Astrocyte (in vitro differentiated cells and primary cell): ENCODE measurements around the gene ARHGAP26. TPM values are rescaled to one million over a fixed set of nuclear protein-coding genes. Genes with fewer than 3 reads are reported as not detected.

Experiments
- DNase-seq: peaks from one replicate; pipeline ENCODE4 v3.0.0-alpha.2; 2010; ENCODE audit warnings: low read depth
- FAIRE-seq: peaks from 2 replicates; lab custom pipeline; 2011; peaks lifted over from hg19 to GRCh38; lab: Jason Lieb, UNC
- H2AFZ ChIP-seq: 2 replicates; pipeline ENCODE4 v1.6.0; 2012; ENCODE audit warnings: low read depth, low read length, inconsistent platforms
- H3K27ac ChIP-seq: 2 replicates; pipeline ENCODE4 v1.5.1; 2011; ENCODE audit warnings: low read depth, low read length, inconsistent platforms
- H3K27me3 ChIP-seq: 2 replicates; pipeline ENCODE4 v1.6.0; 2011; ENCODE audit warnings: low read length, inconsistent platforms; ENCODE audit not compliant: insufficient read depth
- H3K36me3 ChIP-seq: 2 replicates; pipeline ENCODE4 v1.5.1; 2011; ENCODE audit warnings: low read length, inconsistent platforms; ENCODE audit not compliant: insufficient read depth
- H3K4me1 ChIP-seq: 2 replicates; pipeline ENCODE4 v1.5.1; 2011; ENCODE audit warnings: low read length, inconsistent platforms; ENCODE audit not compliant: insufficient read depth
- H3K4me2 ChIP-seq: 2 replicates; pipeline ENCODE4 v1.6.0; 2012; ENCODE audit warnings: low read length, inconsistent platforms
- H3K4me3 ChIP-seq: 2 replicates; pipeline ENCODE4 v1.5.1; 2011; ENCODE audit warnings: low read depth, mild to moderate bottlenecking, low read length, inconsistent platforms; ENCODE audit not compliant: insufficient read depth
- H3K79me2 ChIP-seq: 2 replicates; pipeline ENCODE4 v1.6.0; 2012; ENCODE audit warnings: mild to moderate bottlenecking, low read length, inconsistent platforms; ENCODE audit not compliant: insufficient read depth
- H3K9ac ChIP-seq: 2 replicates; pipeline ENCODE4 v1.6.0; 2012; ENCODE audit warnings: mild to moderate bottlenecking, low read length, inconsistent platforms
- H3K9me3 ChIP-seq: 2 replicates; pipeline ENCODE4 v1.5.1; 2012; ENCODE audit warnings: low read depth, mild to moderate bottlenecking, low read length, inconsistent platforms; ENCODE audit not compliant: insufficient read depth
- H4K20me1 ChIP-seq: 2 replicates; pipeline ENCODE4 v1.6.0; 2012; ENCODE audit warnings: low read length, inconsistent platforms; ENCODE audit not compliant: insufficient read depth
- H3K27ac Mint-ChIP-seq: one replicate; pipeline ENCODE4 v1.8.0; 2021; ENCODE audit warnings: mild to moderate bottlenecking, mixed read lengths; ENCODE audit not compliant: unreplicated experiment
- H3K27me3 Mint-ChIP-seq: one replicate; pipeline ENCODE4 v1.8.0; 2021; ENCODE audit warnings: low read depth, mixed read lengths; ENCODE audit not compliant: unreplicated experiment
- H3K36me3 Mint-ChIP-seq: one replicate; pipeline ENCODE4 v1.8.0; 2021; ENCODE audit warnings: low read depth, mixed read lengths; ENCODE audit not compliant: unreplicated experiment
- H3K4me1 Mint-ChIP-seq: one replicate; pipeline ENCODE4 v1.8.0; 2021; ENCODE audit warnings: low read depth, mixed read lengths; ENCODE audit not compliant: unreplicated experiment
- H3K4me3 Mint-ChIP-seq: one replicate; pipeline ENCODE4 v1.8.0; 2021; ENCODE audit warnings: mild to moderate bottlenecking, moderate library complexity, mixed read lengths; ENCODE audit not compliant: unreplicated experiment
- H3K9me3 Mint-ChIP-seq: one replicate; pipeline ENCODE4 v1.8.0; 2021; ENCODE audit warnings: mild to moderate bottlenecking, mixed read lengths; ENCODE audit not compliant: unreplicated experiment
- EZH2 ChIP-seq: IDR thresholded peaks from 2 replicates; pipeline ENCODE4 v1.6.1; 2012; ENCODE audit warnings: mild to moderate bottlenecking, low read length, inconsistent platforms; ENCODE audit not compliant: insufficient read depth
- total RNA-seq: library from RNA; stranded (reverse); gene quantifications from 2 replicates; pipeline ENCODE4 v1.2.1, GENCODE V29; 2021
- TF ChIP-seq, protein P1 (sequence below): IDR thresholded peaks from 2 replicates; pipeline ENCODE4 v1.5.1; 2011; ENCODE audit warnings: low read depth, mild to moderate bottlenecking, inconsistent platforms, low read length, moderate library complexity; ENCODE audit not compliant: insufficient read depth

The ARHGAP26 gene
- total RNA-seq, 1 donor from 2014 or later, result 5.6 TPM

GRCh38 chr5:143008809-143009521 lies 238.8 kb downstream of the ARHGAP26 start:
- TF ChIP-seq, protein P1, sequence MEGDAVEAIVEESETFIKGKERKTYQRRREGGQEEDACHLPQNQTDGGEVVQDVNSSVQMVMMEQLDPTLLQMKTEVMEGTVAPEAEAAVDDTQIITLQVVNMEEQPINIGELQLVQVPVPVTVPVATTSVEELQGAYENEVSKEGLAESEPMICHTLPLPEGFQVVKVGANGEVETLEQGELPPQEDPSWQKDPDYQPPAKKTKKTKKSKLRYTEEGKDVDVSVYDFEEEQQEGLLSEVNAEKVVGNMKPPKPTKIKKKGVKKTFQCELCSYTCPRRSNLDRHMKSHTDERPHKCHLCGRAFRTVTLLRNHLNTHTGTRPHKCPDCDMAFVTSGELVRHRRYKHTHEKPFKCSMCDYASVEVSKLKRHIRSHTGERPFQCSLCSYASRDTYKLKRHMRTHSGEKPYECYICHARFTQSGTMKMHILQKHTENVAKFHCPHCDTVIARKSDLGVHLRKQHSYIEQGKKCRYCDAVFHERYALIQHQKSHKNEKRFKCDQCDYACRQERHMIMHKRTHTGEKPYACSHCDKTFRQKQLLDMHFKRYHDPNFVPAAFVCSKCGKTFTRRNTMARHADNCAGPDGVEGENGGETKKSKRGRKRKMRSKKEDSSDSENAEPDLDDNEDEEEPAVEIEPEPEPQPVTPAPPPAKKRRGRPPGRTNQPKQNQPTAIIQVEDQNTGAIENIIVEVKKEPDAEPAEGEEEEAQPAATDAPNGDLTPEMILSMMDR, result no peak
- TF ChIP-seq EZH2, result no peak
- Mint-ChIP-seq H3K4me1 (peaks cover 42% of the 10 kb centered on the region), H3K27me3 (no peaks in the 10 kb centered on the region), H3K4me3 (no peak overlapping the region), H3K27ac (peak overlapping the region; percentile 88), H3K36me3 (no peaks in the 10 kb centered on the region), H3K9me3 (no peaks in the 10 kb centered on the region)
- DNase-seq (peak; percentile 99), FAIRE-seq (peak; percentile 96)
- Histone ChIP-seq H3K27ac (peak overlapping the region; percentile 63), H3K4me2 (peak overlapping the region; percentile 23), H3K9ac (peak overlapping the region; percentile 21), H3K36me3 (no peaks in the 10 kb centered on the region), H3K4me3 (no peak overlapping the region), H3K27me3 (no peaks in the 10 kb centered on the region), H4K20me1 (no peaks in the 10 kb centered on the region), H2AFZ (no peak overlapping the region), H3K9me3 (no peaks in the 10 kb centered on the region), H3K4me1 (peaks cover 12% of the 10 kb centered on the region), H3K79me2 (no peaks in the 10 kb centered on the region)

- no peak overlapping the region for H3K4me3 ChIP-seq
- no peak overlapping the region for H3K4me2 ChIP-seq
- Mint-ChIP-seq H3K4me3 (no peak overlapping the region), H3K27ac (peak overlapping the region; percentile 49), H3K36me3 (no peaks in the 10 kb centered on the region), H3K9me3 (no peaks in the 10 kb centered on the region), H3K4me1 (peaks cover 46% of the 10 kb centered on the region), H3K27me3 (no peaks in the 10 kb centered on the region)
- no peak overlapping the region for H3K9ac ChIP-seq
- H3K4me1 ChIP-seq, result peaks cover 12% of the 10 kb centered on the region
- DNase-seq, result peak; percentile 38
- no peak for TF ChIP-seq EZH2
- TF ChIP-seq, protein P1, result no peak
- no peaks in the 10 kb centered on the region for H3K36me3 ChIP-seq
- no peak overlapping the region for H2AFZ ChIP-seq
- FAIRE-seq, result no peak
- H3K79me2 ChIP-seq, result no peaks in the 10 kb centered on the region
- no peaks in the 10 kb centered on the region for H3K27me3 ChIP-seq
- H3K9me3 ChIP-seq, result no peaks in the 10 kb centered on the region
- no peaks in the 10 kb centered on the region for H4K20me1 ChIP-seq
- peak overlapping the region; percentile 63 for H3K27ac ChIP-seq
Observed at GRCh38 chr5:143010351-143010750, 240.2 kb downstream of the ARHGAP26 start.

DNA sequence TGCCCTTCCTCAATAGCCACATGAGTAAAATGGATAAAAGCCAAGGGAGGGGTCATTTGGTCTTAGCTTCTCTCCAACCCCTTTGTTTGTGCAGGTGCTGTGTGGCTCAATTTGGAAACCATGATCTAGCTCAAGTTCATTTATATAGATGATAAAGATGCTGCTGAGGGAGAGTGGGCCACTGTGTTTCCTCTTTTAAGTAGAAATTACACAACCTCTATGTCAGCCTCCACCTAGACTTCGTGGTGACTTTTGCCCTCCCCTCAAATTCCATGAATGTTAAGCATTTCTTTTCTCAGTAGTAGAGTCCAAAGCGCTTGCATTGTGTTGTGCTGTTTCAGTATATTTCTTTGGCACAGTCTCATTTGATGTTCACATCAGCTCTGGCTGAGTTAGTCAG lies 241.4 kb downstream of the ARHGAP26 start:
- Mint-ChIP-seq H3K36me3 (no peaks in the 10 kb centered on the region), H3K4me1 (peaks cover 46% of the 10 kb centered on the region), H3K27ac (peak overlapping the region; percentile 73), H3K4me3 (no peak overlapping the region), H3K9me3 (no peaks in the 10 kb centered on the region), H3K27me3 (no peaks in the 10 kb centered on the region)
- Histone ChIP-seq H3K27ac (peak overlapping the region; percentile 45), H3K4me2 (no peak overlapping the region), H3K9ac (no peak overlapping the region), H3K9me3 (no peaks in the 10 kb centered on the region), H3K79me2 (no peaks in the 10 kb centered on the region), H3K27me3 (no peaks in the 10 kb centered on the region), H4K20me1 (no peaks in the 10 kb centered on the region), H3K36me3 (no peaks in the 10 kb centered on the region), H3K4me1 (peaks cover 12% of the 10 kb centered on the region), H2AFZ (no peak overlapping the region), H3K4me3 (no peak overlapping the region)
- TF ChIP-seq, protein P1, result no peak
- TF ChIP-seq EZH2, result no peak
- FAIRE-seq, result no peak
- peak; percentile 97 for DNase-seq
